Measurements from ENCODE around the gene H2AZ2.

DNA sequence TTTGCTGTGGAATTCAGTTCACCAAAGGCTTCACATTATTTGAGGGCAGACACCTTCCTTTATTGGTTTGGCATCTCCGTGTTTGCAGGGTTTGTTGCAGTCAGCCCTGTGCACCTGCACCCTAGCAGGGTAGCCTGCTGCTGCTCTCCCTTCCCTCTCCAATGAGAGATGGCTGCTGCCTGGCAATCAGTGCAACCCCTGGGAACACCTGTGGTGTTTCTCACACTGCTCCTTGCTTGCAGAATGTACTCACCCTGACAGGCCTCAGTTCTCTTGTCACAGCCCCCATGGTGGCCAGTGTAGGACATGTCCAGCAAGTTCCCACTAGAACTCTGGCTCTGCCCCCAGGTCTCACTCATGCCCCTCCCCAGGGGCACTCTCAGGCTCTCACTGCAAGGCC, 63.5 kb downstream of the H2AZ2 start:
- TF ChIP-seq, protein P1, sequence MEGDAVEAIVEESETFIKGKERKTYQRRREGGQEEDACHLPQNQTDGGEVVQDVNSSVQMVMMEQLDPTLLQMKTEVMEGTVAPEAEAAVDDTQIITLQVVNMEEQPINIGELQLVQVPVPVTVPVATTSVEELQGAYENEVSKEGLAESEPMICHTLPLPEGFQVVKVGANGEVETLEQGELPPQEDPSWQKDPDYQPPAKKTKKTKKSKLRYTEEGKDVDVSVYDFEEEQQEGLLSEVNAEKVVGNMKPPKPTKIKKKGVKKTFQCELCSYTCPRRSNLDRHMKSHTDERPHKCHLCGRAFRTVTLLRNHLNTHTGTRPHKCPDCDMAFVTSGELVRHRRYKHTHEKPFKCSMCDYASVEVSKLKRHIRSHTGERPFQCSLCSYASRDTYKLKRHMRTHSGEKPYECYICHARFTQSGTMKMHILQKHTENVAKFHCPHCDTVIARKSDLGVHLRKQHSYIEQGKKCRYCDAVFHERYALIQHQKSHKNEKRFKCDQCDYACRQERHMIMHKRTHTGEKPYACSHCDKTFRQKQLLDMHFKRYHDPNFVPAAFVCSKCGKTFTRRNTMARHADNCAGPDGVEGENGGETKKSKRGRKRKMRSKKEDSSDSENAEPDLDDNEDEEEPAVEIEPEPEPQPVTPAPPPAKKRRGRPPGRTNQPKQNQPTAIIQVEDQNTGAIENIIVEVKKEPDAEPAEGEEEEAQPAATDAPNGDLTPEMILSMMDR (IDR thresholded peaks at IDR 0.05; ENCODE audit: insufficient read depth, low read depth, low read length) = no peak
- no peak for TF ChIP-seq EZH2 (IDR thresholded peaks at IDR 0.05; ENCODE audit: insufficient read depth, low read length)
